Neural cell (in vitro differentiated cells): ENCODE results near the gene HIC1. TPM values are rescaled to one million over a fixed set of nuclear protein-coding genes. Genes with fewer than 3 reads are reported as not detected.

Experiments
- H2AFZ ChIP-seq: fragments of 200-600, 300-800 bp; sonication (generic), shearing (Covaris generic); 2 replicates; pipeline ENCODE4 v1.6.0; 2014; ENCODE audit warnings: low read depth, mild to moderate bottlenecking, antibody characterized with exemption, low read length, moderate library complexity
- H3F3A ChIP-seq: fragments of 200-600 bp; shearing (Covaris generic); 2 replicates; pipeline ENCODE4 v1.6.1; 2016; ENCODE audit warnings: mild to moderate bottlenecking, moderate library complexity, mixed read lengths, antibody characterized with exemption, low read length; ENCODE audit not compliant: insufficient read depth, poor library complexity, severe bottlenecking
- H3K27ac ChIP-seq: fragments of 200-600, 300-800 bp; sonication (generic), shearing (Covaris generic); 2 replicates; pipeline ENCODE4 v1.5.1; 2014; ENCODE audit warnings: mild to moderate bottlenecking, low read length, moderate library complexity
- H3K27me3 ChIP-seq: fragments of 300-800, 200-600 bp; sonication (generic), shearing (Covaris generic); 2 replicates; pipeline ENCODE4 v1.6.0; 2014; ENCODE audit warnings: mild to moderate bottlenecking, low read depth, low read length, moderate library complexity; ENCODE audit not compliant: insufficient read depth
- H3K36me3 ChIP-seq: fragments of 300-800, 200-600 bp; sonication (generic), shearing (Covaris generic); 2 replicates; pipeline ENCODE4 v1.5.1; 2014; ENCODE audit warnings: mild to moderate bottlenecking, antibody characterized with exemption, low read length, moderate library complexity; ENCODE audit not compliant: insufficient read depth
- H3K4me2 ChIP-seq: fragments of 300-800, 200-600 bp; sonication (generic), shearing (Covaris generic); 2 replicates; pipeline ENCODE4 v1.6.0; 2014; ENCODE audit warnings: mild to moderate bottlenecking, low read length
- H3K4me3 ChIP-seq: fragments of 300-800, 200-600 bp; sonication (generic), shearing (Covaris generic); 2 replicates; pipeline ENCODE4 v1.5.1; 2014; ENCODE audit warnings: mild to moderate bottlenecking, low read length, moderate library complexity
- H3K79me2 ChIP-seq: fragments of 200-600 bp; shearing (Covaris generic); replicated peaks from 2 replicates; pipeline ENCODE4 v1.6.0; 2014; ENCODE audit warnings: mild to moderate bottlenecking, low read length, moderate library complexity; ENCODE audit not compliant: insufficient read depth
- H3K9ac ChIP-seq: fragments of 300-800, 200-600 bp; sonication (generic), shearing (Covaris generic); 2 replicates; pipeline ENCODE4 v1.6.1; 2016; ENCODE audit warnings: mild to moderate bottlenecking, low read length, mixed read lengths
- H3K9me2 ChIP-seq: fragments of 200-600 bp; shearing (Covaris generic); 2 replicates; pipeline ENCODE4 v1.6.1; 2016; ENCODE audit warnings: mild to moderate bottlenecking, low read length, mixed read lengths; ENCODE audit not compliant: insufficient read depth
- H3K9me3 ChIP-seq: fragments of 200-600, 300-800 bp; sonication (generic), shearing (Covaris generic); 2 replicates; pipeline ENCODE4 v1.6.1; 2016; ENCODE audit warnings: mild to moderate bottlenecking, mixed run types, low read length, moderate library complexity, mixed read lengths
- H4K20me1 ChIP-seq: fragments of 200-600 bp; shearing (Covaris generic); 2 replicates; pipeline ENCODE4 v1.6.1; 2016; ENCODE audit warnings: mild to moderate bottlenecking, mixed run types; ENCODE audit not compliant: insufficient read depth
- EP300 ChIP-seq: fragments of 450-650 bp; conservative IDR thresholded peaks from 2 replicates; pipeline ENCODE4 v1.6.1; 2014; ENCODE audit warnings: antibody characterized with exemption, mild to moderate bottlenecking, moderate library complexity; ENCODE audit not compliant: poor library complexity, severe bottlenecking
- EZH2 ChIP-seq: fragments of 200-600, 300-800 bp; shearing (Covaris generic), sonication (generic); IDR thresholded peaks from 2 replicates; pipeline ENCODE4 v1.6.1; 2014; ENCODE audit warnings: antibody characterized with exemption, low read length, borderline replicate concordance, mild to moderate bottlenecking; ENCODE audit not compliant: insufficient read depth, poor library complexity, severe bottlenecking
- MXI1 ChIP-seq: fragments of 450-650 bp; conservative IDR thresholded peaks from 2 replicates; pipeline ENCODE4 v1.6.1; 2014; ENCODE audit warnings: antibody characterized with exemption, mild to moderate bottlenecking; ENCODE audit not compliant: poor library complexity, severe bottlenecking
- POLR2AphosphoS5 ChIP-seq: IDR thresholded peaks from 2 replicates; pipeline ENCODE4 v1.6.1; 2012
- RAD21 ChIP-seq: fragments of 450-650 bp; conservative IDR thresholded peaks from 2 replicates; pipeline ENCODE4 v1.6.1; 2014; ENCODE audit warnings: antibody characterized with exemption, mild to moderate bottlenecking, moderate library complexity
- SMC3 ChIP-seq: fragments of 450-650 bp; conservative IDR thresholded peaks from 2 replicates; pipeline ENCODE4 v1.6.1; 2014; ENCODE audit warnings: antibody characterized with exemption, mild to moderate bottlenecking, moderate library complexity; ENCODE audit not compliant: poor library complexity
- TAF1 ChIP-seq: IDR thresholded peaks from 2 replicates; pipeline ENCODE4 v1.6.1; 2012; ENCODE audit warnings: low read depth
- polyA plus RNA-seq: library from polyadenylated mRNA; depleted of rRNA; stranded (reverse); fragments of >200 nt; gene quantifications from 2 replicates; pipeline ENCODE4 v1.2.3, GENCODE V29; 2014
- TF ChIP-seq, protein P1 (sequence below): fragments of 450-650 bp; IDR thresholded peaks from 2 replicates; pipeline ENCODE4 v1.5.1; 2014; ENCODE audit warnings: antibody characterized with exemption, mild to moderate bottlenecking, moderate library complexity; ENCODE audit not compliant: poor library complexity, severe bottlenecking
- TF ChIP-seq, protein P2 (sequence below): IDR thresholded peaks from 2 replicates; pipeline ENCODE4 v1.6.1; 2012; ENCODE audit warnings: borderline replicate concordance

The HIC1 gene
- polyA plus RNA-seq, 1 donor from 2014 or later: 2.8 TPM

DNA sequence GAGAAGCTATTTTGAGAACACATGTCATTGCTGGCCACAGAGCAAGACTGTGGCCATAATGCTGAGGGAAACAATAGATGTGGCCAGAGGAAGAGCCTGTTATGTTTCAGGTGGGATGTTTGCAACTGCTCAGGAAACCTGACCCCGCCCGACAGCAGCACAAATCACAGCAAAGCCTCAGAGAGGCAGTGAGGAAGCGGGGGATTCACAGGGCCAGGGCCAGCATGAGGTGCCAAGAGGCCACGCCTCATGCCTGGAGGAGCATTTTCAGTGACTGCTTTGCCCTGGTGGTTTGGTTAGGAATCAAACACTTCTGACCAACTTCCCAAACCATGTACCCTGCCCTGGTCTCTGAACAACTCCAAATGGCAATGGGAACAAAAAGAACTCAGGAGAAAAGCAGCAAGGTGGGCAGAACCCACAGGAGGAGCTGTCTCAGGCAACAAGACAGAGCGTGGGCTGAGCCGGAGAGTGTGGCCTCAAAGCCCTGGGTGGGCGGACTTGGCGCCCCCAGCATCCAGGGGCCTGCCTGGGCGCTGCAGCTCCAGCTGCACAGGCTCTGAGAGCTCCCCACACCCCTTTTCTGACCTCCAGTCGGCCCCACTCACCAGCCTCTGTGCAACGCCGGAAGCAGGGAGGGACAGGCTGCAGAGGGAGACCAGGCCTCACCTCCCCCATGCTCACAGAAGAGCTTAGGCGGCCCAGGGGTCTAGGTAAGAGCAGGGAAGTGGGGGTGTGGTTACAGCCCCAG, 20.6 kb downstream of the HIC1 start:
- H2AFZ ChIP-seq: no peak overlapping the region
- TF ChIP-seq, protein P1, sequence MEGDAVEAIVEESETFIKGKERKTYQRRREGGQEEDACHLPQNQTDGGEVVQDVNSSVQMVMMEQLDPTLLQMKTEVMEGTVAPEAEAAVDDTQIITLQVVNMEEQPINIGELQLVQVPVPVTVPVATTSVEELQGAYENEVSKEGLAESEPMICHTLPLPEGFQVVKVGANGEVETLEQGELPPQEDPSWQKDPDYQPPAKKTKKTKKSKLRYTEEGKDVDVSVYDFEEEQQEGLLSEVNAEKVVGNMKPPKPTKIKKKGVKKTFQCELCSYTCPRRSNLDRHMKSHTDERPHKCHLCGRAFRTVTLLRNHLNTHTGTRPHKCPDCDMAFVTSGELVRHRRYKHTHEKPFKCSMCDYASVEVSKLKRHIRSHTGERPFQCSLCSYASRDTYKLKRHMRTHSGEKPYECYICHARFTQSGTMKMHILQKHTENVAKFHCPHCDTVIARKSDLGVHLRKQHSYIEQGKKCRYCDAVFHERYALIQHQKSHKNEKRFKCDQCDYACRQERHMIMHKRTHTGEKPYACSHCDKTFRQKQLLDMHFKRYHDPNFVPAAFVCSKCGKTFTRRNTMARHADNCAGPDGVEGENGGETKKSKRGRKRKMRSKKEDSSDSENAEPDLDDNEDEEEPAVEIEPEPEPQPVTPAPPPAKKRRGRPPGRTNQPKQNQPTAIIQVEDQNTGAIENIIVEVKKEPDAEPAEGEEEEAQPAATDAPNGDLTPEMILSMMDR: no peak
- no peak for TF ChIP-seq MXI1
- TF ChIP-seq TAF1: no peak
- TF ChIP-seq RAD21: no peak
- no peak for TF ChIP-seq EZH2
- TF ChIP-seq SMC3: no peak
- no peak for TF ChIP-seq EP300
- TF ChIP-seq POLR2AphosphoS5: no peak
- TF ChIP-seq, protein P2, sequence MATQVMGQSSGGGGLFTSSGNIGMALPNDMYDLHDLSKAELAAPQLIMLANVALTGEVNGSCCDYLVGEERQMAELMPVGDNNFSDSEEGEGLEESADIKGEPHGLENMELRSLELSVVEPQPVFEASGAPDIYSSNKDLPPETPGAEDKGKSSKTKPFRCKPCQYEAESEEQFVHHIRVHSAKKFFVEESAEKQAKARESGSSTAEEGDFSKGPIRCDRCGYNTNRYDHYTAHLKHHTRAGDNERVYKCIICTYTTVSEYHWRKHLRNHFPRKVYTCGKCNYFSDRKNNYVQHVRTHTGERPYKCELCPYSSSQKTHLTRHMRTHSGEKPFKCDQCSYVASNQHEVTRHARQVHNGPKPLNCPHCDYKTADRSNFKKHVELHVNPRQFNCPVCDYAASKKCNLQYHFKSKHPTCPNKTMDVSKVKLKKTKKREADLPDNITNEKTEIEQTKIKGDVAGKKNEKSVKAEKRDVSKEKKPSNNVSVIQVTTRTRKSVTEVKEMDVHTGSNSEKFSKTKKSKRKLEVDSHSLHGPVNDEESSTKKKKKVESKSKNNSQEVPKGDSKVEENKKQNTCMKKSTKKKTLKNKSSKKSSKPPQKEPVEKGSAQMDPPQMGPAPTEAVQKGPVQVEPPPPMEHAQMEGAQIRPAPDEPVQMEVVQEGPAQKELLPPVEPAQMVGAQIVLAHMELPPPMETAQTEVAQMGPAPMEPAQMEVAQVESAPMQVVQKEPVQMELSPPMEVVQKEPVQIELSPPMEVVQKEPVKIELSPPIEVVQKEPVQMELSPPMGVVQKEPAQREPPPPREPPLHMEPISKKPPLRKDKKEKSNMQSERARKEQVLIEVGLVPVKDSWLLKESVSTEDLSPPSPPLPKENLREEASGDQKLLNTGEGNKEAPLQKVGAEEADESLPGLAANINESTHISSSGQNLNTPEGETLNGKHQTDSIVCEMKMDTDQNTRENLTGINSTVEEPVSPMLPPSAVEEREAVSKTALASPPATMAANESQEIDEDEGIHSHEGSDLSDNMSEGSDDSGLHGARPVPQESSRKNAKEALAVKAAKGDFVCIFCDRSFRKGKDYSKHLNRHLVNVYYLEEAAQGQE: no peak
- no peak overlapping the region for H3K9ac ChIP-seq
- H3K9me2 ChIP-seq: no peaks in the 10 kb centered on the region
- H3K4me3 ChIP-seq: no peak overlapping the region
- H3K9me3 ChIP-seq: no peaks in the 10 kb centered on the region
- no peaks in the 10 kb centered on the region for H4K20me1 ChIP-seq
- no peaks in the 10 kb centered on the region for H3K36me3 ChIP-seq
- H3F3A ChIP-seq: no peaks in the 10 kb centered on the region
- H3K27ac ChIP-seq: no peak overlapping the region
- H3K79me2 ChIP-seq: no peaks in the 10 kb centered on the region
- no peak overlapping the region for H3K4me2 ChIP-seq
- H3K27me3 ChIP-seq: no peaks in the 10 kb centered on the region

DNA sequence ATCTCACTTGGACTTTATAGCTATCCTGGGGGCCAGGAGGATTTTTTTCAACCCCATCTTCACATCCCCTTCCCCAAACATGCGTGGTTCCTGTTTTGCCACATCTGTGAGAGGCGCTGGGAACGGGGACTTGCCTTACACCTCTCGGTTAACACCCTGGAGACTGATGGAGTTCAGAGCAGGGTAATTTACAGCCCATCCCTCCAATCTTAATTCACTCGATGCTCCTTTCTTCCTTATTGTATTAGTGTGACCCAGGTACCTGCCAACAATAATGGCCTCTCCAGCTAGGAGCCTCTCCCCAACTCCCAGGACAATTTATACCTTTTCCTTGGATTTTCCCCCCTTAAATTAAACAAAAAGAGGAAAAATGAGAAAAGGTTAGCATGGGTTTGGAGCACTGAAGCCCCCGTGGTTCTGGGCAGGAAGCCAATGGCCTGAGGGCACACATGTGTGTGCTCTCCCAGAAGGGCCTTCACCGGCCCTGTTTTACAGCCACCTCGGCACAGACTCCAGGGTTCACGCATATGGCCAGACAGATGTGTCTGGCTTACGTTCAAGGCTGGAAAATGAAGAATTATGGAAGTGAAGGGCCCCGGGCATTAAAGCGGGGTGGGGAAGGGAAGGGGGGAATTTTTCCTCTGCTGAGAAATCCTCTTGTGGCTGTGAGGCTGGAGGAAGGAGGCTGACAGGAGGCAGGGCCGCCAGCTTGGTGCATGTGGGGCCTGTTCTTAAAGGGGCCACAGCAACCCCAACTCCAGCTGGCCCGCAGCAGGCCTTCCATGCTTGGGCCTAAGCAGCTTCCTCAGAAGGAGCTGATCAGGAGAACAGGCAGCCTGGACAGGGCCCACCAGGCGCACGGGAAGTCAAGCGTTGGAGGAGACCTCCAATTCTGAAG, 21.4 kb downstream of the HIC1 start:
- H3K27me3 ChIP-seq: no peaks in the 10 kb centered on the region
- H3K4me2 ChIP-seq: no peak overlapping the region
- TF ChIP-seq POLR2AphosphoS5 (no peak), EZH2 (no peak), SMC3 (no peak), MXI1 (no peak), TAF1 (no peak), EP300 (no peak), RAD21 (no peak)
- TF ChIP-seq, protein P2: no peak
- no peak overlapping the region for H3K4me3 ChIP-seq
- no peak overlapping the region for H3K9ac ChIP-seq
- H3K36me3 ChIP-seq: no peaks in the 10 kb centered on the region
- H3F3A ChIP-seq: no peaks in the 10 kb centered on the region
- H4K20me1 ChIP-seq: no peaks in the 10 kb centered on the region
- no peak overlapping the region for H2AFZ ChIP-seq
- no peaks in the 10 kb centered on the region for H3K9me2 ChIP-seq
- no peaks in the 10 kb centered on the region for H3K9me3 ChIP-seq
- H3K79me2 ChIP-seq: no peaks in the 10 kb centered on the region
- no peak overlapping the region for H3K27ac ChIP-seq
